Stimulated activated CD8-positive, alpha-beta memory T cell treated with anti-CD3 and anti-CD28 coated beads, Interleukin-4, amount 100 ng/mL, for 1 hour (primary cell): ENCODE results near the gene DUOX2.

Source experiments
- DNase-seq, 2 donors: peaks; one replicate each; pipeline ENCODE4 v3.0.0-alpha.2; 2020; ENCODE audit warnings: low read depth in 2 of 2, low spot score in 1 of 2

The DUOX2 gene

DNA sequence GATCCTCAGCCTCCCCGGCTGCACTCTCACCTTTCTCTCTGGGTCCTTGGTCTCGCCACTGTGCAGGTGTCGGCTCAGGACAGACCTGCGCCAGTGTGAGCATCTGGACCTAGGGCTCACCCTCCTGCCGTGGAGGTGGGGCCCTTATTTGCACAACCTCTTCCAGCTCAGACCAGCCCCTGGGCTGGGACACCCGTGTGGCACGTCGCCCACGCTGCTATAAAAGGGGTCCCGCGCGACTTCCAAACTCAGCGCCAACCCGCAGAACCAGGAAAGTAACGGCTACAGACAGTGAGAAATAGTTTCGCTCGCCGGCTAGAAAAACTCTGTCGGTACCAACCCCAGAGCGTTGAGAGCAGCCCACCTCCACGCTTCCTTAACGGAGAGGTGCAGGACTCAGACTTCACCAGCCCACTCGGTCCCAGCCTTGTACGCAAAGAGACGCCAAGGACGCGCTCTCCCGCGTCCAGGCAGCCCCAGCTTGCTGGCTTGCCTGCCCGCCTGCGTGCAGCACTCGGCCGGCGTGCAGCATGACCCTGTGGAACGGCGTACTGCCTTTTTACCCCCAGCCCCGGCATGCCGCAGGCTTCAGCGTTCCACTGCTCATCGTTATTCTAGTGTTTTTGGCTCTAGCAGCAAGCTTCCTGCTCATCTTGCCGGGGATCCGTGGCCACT lies at the start of gene DUOX2, which contains the start of gene DUOXA2:
Gene DUOX2 (minus strand): TSS at position 97 of the 675 bp plus-strand sequence. CDS start 761 bp downstream, outside the sequence.
Gene DUOXA2 (plus strand): TSS at position 251 of the 675 bp plus-strand sequence. CDS start 280 bp downstream, at position 531.
- no peak for DNase-seq

DNA sequence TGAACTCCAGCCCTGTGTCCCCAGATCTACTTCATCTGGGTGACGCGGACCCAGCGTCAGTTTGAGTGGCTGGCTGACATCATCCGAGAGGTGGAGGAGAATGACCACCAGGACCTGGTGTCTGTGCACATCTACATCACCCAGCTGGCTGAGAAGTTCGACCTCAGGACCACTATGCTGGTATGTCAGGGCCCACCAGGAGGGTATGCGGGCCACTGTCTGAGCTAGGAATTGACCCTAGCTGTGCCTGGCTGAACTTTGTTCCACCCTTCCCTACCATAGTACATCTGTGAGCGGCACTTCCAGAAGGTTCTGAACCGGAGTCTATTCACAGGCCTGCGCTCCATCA lies 49.5 kb upstream of the DUOX2 start:
- DNase-seq = no peak

DNA sequence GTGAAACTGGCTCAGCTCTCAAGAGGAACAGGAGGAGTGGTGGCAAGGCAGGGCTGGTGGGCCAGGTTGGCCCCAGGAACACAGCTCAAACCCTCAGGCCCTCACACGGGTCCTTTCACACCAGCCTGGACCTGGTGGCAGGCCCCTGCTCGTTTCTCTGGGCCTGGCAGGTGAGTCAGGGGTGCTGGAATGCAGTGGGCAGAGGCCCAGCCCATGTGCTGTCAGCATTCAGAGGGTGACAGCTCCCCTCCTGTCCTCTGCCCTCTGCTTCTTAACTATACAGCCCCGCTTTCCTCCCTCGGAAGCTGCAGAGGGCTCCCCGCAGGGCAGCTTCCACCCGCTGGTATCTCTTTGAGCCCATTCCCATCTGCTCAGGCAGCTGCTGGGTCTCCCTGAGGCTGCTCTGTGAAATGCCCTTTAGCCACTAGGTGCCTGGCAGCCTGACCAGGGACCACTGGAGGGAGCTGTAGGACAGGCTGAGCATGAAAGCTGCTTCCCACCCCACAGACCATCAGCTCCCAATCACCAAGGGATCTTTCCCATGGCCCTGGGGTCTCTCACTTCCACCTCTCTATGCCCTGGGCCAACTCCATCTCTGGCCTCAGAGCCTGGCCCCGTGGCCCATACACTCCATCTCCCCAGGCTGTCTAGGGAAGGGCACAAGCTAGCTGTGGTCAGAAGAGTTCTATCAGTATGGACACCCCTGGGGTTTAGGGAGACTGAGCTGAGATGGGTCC lies 49.0 kb upstream of the DUOX2 start:
- peak in 1 of 2 donors; percentile 40 for DNase-seq

DNA sequence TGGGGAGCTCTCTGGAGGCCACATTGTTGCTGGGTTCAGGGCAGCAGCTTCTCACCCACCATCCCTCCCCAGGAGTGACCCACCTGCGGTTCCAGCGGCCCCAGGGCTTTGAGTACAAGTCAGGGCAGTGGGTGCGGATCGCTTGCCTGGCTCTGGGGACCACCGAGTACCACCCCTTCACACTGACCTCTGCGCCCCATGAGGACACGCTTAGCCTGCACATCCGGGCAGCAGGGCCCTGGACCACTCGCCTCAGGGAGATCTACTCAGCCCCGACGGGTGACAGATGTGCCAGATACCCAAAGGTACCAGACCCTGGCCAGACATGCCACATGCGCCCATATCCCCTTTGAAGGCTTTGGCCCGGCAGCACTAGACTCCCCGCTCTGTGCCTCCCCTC lies 47.7 kb upstream of the DUOX2 start:
- DNase-seq = no peak

DNA sequence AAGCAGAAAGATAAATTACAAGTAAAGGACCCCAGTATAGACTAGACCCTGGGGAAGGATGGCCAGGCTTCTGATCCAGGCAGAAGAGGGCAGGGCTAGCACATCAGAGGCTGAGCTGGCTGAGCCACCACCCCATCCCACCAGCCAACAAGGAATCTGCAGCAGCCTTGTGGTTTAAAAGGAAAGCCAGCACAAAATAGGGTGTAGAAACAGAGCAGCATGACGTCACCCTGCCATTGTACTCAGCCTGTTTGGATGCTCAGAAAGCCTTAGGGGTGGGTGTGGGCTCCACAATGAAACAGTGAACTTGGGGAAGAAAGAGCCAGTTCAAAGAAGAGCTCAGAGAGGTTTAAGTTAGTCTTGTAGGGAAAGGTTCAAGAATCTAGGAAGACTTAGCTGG lies 44.0 kb upstream of the DUOX2 start:
- DNase-seq = no peak

DNA sequence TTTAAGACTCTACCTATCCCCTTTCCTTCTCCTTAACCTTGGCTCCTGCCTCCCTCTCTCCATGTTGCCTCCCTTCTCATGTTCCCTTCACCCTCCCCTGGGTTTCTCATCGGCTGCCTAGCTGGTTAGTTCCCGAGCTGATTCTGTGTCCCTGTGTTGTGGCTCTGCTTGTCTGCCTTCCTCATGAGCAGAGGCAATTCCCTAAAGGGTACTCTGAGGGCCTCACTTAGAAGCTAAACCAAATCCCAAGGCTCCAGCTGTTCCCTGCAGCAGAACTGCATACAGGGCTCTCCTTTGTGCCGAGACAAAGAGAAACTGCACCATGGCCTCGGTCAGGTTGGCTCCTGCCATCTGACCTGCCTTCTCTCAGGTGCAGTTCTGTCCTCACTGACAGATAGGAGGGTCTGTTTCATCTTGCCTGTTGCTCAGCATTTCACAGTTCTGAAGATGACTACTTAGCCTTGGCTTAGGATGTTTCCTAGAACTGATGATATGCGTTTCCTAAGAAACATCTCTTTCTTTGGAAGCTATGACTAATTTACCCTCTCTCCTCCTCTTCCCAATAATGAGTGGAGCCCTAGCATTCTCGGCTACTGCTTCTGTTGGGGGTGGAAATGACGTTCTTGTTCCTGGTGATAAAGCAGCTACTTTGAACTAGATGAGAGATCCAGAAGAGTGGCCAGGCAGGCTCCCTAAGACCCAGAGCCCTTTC lies 42.9 kb upstream of the DUOX2 start:
- DNase-seq = no peak

DNA sequence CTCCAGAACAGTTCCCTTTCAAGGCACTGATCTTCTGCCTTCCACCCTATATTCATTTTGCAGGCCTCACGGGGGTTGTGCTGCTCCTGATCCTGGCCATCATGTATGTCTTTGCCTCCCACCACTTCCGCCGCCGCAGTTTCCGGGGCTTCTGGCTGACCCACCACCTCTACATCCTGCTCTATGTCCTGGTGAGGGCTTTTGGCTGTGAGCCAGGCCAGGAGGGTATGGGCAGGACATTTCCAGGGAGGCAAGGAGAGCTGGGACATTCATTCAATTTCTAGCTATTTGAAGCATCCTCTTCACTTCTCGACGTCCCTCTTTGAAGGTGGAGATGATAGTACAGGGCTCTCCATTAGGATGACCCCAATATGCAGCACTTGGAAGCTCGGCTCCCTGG lies 41.8 kb upstream of the DUOX2 start:
- no peak for DNase-seq

DNA sequence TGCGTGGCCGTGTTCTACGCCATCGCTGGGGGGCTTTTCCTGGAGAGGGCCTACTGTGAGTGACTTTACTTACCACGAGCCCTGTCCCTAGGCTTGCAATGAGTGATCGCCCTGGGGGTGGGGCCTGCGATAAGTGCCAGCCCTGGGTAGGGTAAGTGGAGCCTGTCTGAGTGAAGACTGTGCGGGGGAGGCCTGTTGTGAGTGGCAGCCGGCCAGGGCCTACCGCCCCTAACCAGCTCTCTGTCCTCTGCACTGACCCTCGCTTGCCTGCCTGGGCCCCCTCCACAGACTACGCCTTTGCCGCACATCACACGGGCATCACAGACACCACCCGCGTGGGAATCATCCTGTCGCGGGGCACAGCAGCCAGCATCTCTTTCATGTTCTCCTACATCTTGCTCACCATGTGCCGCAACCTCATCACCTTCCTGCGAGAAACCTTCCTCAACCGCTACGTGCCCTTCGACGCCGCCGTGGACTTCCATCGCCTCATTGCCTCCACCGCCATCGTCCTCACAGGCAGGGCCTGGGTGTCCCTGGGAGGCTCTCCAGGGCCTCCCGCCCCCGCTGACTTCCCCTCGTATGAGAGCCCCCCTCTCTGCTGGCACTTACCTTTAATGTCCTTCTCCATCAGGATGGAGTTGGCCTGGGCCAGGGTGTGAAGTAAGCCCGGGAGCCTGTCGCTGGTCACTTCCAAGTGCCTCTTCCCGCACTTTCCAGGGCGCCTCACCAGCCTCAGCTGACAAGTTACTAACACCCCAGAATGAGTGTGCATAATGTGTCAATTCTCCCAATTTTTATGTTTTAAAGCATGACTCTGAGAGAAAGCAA lies 38.2 kb upstream of the DUOX2 start:
- DNase-seq = no peak

DNA sequence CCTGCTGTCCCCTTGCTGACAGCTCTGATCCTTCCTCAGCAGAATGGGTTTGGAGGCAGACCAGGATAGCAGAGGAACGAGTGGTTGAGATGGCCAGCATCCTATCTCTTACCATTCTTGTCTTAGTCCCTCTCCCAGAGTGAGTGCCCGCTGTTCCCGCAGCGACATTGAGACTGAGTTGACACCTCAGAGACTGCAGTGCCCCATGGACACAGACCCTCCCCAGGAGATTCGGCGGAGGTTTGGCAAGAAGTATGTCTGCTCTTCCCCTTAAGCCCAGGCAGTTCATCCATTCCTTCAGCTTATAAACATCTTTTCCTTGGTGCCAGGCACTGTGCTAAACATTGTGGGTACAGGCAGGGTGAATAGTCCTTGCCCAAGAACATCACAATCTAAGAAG lies 37.0 kb upstream of the DUOX2 start:
- DNase-seq = no peak

DNA sequence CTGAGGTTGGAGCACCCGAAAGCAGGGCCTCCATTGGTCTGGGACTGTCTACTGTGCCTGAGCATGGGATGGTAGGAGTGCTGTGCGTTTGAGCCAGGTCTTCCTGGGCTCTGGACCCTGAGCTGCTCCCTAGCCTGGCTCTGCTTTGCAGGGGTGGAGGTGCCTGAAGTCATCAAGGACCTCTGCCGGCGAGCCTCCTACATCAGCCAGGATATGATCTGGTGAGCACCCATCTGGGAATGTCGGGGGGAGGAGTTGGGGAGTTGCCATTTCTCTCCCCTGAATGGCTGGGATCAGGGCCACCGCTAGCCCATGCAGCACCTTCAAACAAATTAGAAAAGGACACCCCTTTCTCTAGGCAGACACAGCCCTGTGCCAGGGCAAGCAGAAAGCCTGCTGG lies 36.5 kb upstream of the DUOX2 start:
- no peak for DNase-seq

DNA sequence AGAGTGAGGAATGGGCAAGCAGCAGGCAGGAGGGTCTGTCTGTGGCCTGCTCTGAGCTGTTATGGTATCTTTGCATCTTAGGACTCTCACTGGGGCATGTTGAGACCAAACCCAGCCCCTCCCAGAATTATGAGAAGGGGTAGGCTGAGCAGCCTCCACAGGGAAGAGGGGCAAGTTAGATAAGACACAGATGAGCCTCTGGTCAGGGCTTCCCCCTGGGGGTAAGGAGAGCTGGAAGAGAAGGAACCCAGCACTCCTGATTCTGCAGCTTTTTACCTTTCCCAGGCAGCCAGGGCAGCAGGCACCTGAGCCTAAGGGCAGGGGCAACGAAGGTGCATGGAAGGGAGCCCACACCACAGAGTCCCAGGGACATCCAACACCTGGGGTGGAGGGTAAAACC lies 35.1 kb upstream of the DUOX2 start:
- no peak for DNase-seq

DNA sequence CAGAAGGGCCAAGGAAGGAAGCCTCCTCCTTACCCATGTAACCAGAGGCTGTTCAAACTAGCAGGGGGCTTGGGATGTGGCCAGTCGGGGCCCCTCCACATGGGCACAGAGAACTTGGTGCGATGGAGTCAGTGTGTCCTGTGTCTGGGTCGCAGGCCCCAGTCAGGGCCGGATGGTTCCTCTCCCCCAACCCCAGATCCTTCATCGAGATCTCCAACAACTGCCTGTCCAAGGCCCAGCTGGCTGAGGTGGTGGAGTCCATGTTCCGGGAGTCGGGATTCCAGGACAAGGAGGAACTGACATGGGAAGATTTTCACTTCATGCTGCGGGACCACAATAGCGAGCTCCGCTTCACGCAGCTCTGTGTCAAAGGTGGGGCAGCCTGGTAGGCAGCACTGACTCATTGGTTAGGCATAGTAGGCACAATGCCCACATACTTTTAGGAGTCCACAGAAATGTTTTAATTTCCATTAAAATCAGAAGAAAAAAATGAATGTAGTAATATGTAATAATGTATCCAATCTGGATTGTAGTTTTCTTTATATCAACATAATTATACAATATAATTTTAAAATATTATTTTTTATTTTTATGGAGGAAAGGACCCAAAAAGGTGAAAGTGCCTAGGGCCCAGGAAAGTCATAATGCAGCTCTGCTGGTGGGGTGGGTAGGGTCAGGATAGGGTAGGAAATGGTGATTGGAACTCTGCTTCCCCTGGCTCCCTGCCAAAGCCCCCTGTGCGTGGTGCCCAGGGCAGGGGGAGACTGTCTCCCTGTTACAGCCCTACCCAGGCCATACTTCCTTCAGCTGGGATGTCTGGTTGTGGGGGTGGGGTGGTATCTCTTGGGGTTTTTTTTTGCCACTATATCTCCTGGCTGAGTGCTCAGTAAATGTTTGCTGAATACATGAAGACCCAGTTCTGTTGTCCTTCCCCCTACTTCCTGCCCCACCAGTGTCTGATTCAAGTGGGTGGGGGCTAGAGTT lies 34.4 kb upstream of the DUOX2 start:
- no peak for DNase-seq

DNA sequence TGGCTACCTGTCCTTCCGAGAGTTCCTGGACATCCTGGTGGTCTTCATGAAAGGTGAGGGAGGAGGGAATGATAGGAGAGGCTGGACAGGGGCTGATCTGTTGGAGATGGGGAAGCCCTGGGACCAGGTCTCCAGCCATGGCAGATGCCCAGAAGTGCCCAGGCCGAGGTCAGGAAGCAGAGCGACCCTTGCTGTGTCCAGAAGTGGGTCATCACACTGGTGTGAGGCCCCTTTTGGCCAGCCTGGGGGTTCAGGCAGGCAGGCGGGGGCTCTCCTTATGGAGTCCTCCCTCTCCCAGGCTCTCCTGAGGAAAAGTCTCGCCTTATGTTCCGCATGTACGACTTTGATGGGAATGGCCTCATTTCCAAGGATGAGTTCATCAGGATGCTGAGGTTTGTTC lies 33.6 kb upstream of the DUOX2 start:
- no peak for DNase-seq

DNA sequence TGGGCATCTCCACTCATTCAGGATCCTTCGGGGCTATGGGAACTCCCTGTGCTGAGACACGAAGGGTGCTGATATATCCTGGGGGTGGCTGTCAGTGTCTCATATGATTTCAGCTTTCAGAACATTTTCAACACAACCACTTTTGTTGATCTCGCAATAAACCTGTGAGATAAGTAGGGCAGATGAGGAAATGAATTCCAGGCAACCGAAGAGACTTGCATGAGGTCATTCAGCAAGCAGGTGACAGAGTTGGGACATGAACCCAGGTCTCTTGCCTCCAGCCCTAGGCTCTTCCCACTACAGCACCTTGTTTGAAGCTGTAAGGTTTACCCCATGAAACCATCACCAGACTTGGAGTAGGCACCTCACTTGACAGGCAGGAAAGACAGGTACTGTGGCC lies 32.4 kb upstream of the DUOX2 start:
- no peak for DNase-seq

DNA sequence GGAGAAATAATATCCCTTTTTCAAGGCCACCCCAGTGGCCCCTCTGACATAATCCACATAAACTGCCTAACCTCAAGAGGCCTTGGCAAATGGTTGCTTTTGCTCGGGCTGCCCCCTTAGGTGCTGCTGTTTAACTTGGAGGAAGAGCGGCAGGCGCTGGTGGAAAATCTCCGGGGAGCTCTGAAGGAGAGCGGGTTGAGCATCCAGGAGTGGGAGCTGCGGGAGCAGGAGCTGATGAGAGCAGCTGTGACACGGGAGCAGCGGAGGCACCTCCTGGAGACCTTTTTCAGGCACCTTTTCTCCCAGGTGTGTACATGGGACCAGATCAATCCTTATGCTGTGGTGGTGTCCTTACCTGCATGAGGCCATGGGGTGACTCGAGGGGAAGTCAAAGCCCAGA lies 30.8 kb upstream of the DUOX2 start:
- DNase-seq = no peak

DNA sequence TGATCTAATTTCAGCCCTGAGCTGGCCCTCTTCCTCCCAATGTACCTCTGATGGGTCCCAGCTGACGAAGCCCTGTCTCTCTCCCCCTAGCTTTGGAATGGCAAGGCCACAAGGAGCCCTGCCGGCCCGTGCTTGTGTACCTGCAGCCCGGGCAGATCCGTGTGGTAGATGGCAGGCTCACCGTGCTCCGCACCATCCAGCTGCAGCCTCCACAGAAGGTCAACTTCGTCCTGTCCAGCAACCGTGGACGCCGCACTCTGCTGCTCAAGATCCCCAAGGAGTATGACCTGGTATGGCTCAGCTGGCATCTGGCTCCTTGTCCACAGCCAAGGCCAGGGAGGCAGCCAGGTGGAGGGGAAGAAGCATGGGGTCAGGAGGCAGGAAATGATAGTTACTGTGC lies 30.0 kb upstream of the DUOX2 start:
- no peak for DNase-seq

DNA sequence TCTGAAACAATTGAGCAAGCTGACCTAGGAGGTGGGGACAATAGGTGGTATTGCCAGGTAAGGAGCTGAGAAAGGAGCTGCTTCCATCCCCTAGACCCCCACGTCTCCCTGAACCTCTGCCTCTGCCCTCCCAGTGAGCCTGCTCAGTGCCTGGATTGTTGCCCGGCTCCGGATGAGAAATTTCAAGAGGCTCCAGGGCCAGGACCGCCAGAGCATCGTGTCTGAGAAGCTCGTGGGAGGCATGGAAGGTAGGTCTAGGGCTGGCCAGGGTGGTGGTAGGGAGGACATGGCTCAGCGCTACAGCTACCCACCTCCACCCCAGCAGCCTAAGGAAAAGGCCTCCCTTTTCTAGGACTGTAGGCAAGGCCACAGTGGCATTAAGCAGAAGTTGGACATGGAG lies 29.1 kb upstream of the DUOX2 start:
- DNase-seq = no peak

DNA sequence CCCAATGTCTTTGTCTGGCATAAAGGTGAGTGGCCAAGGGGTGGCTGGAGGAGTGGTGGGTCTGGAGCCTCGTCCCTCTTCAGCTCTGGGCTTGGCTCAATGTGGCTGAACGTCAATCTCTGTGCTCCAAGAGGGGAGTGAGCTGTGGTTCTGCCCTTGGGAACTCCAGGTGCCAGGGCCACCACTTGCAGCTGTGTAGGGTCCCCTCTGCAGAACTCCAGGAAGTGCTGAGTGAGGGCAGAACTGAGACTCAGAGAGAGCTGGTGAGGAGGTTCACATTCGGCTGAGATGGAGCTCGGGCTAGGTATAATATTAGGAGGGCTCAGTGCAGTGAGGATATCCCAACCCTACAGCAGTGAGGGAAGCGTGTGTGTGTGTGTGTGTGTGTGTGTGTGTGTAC lies 27.4 kb upstream of the DUOX2 start:
- DNase-seq = no peak

DNA sequence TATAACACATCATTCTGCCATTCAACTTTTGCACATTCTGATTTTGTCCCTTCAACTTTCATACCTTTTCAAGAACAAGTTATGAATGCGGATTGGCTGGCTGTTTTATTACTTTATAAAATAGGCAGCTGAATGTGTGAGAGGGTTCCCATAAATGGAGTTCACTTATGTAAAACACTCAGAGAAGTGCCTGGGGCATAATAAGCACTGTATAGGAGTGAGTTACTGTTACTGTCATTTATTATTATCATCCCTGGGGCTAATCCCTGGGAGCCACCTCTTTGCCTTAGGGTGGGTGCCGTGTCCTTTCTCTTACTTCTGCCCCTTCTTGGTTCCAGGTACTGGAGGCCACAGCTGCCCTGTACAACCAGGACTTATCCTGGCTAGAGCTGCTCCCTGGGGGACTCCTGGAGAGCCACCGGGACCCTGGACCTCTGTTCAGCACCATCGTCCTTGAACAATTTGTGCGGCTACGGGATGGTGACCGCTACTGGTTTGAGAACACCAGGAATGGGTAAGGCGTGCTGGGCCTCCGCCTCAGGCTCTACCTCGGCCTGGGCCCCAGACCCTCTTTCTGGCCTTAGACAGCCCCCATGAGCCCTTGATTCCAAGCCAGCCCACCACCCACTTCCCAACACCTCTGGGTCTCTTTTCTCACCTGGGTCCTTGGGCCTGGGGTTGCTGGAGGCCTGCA lies 26.7 kb upstream of the DUOX2 start:
- no peak for DNase-seq

DNA sequence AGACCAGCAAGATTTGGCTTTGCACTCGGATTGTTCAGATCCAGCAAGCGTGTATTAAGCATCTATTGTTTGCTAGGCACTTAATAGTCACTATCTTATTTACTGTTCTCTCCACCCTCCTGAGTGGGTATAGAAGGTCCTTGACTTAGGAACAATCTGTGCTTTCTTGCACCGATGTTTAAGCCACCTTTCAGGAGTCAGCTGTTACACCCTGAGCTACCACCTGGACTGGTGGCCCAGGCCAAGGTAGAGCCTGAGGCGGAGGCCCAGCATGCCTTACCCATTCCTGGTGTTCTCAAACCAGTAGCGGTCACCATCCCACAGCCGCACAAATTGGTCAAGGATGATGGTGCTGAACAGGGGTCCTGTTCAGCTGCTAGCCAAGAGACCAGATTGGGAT lies 25.8 kb upstream of the DUOX2 start:
- no peak for DNase-seq
